Osteoblast (primary cell): ENCODE measurements around the gene APEH. TPM values are rescaled to one million over a fixed set of nuclear protein-coding genes. Genes with fewer than 3 reads are reported as not detected.

Source experiments
- DNase-seq: peaks from one replicate; pipeline ENCODE4 v3.0.0; 2011; ENCODE audit warnings: low spot score, mixed read lengths; ENCODE audit not compliant: insufficient read length; ENCODE audit errors: missing footprints
- H2AFZ ChIP-seq: 2 replicates; pipeline ENCODE4 v1.6.0; 2011; ENCODE audit warnings: mild to moderate bottlenecking, low read length
- H3K27ac ChIP-seq: 2 replicates; pipeline ENCODE4 v1.5.1; 2011; ENCODE audit warnings: mild to moderate bottlenecking, low read depth, low read length, moderate library complexity
- H3K27me3 ChIP-seq: 2 replicates; pipeline ENCODE4 v1.6.0; 2012; ENCODE audit warnings: mild to moderate bottlenecking, control low read depth, inconsistent platforms, low read length, moderate library complexity; ENCODE audit not compliant: insufficient read depth
- H3K36me3 ChIP-seq: 2 replicates; pipeline ENCODE4 v1.5.1; 2011; ENCODE audit warnings: mild to moderate bottlenecking, low read length, control low read depth, moderate library complexity; ENCODE audit not compliant: insufficient read depth
- H3K4me1 ChIP-seq: 2 replicates; pipeline ENCODE4 v1.5.1; 2011; ENCODE audit warnings: mild to moderate bottlenecking, low read length, control low read depth, moderate library complexity; ENCODE audit not compliant: insufficient read depth
- H3K4me2 ChIP-seq: 2 replicates; pipeline ENCODE4 v1.6.0; 2011; ENCODE audit warnings: mild to moderate bottlenecking, low read length; ENCODE audit not compliant: insufficient read depth
- H3K4me3 ChIP-seq: fragments of 200-600 bp; sonication (generic); 3 replicates; pipeline ENCODE4 v1.5.1; 2012; ENCODE audit warnings: mild to moderate bottlenecking, low read length, inconsistent platforms; ENCODE audit not compliant: insufficient read depth
- H3K79me2 ChIP-seq: 2 replicates; pipeline ENCODE4 v1.6.0; 2012; ENCODE audit warnings: mild to moderate bottlenecking, low read length, control low read depth, inconsistent platforms; ENCODE audit not compliant: insufficient read depth
- H3K9me3 ChIP-seq: 2 replicates; pipeline ENCODE4 v1.5.1; 2011; ENCODE audit warnings: low read depth, low read length, control low read depth
- H4K20me1 ChIP-seq: 2 replicates; pipeline ENCODE4 v1.6.0; 2012; ENCODE audit warnings: mild to moderate bottlenecking, low read length, control low read depth; ENCODE audit not compliant: insufficient read depth
- total RNA-seq: library from RNA; depleted of rRNA; stranded (reverse); fragments of >200 nt; gene quantifications from 2 replicates; pipeline ENCODE4 v1.2.3, GENCODE V29; 2012
- TF ChIP-seq, protein P1 (sequence below): IDR thresholded peaks from 2 replicates; pipeline ENCODE4 v1.5.1; 2011; ENCODE audit warnings: mild to moderate bottlenecking, low read depth, low read length, moderate library complexity; ENCODE audit errors: extremely low read depth

Gene APEH
- total RNA-seq, 1 donor, result 98.8 TPM

DNA sequence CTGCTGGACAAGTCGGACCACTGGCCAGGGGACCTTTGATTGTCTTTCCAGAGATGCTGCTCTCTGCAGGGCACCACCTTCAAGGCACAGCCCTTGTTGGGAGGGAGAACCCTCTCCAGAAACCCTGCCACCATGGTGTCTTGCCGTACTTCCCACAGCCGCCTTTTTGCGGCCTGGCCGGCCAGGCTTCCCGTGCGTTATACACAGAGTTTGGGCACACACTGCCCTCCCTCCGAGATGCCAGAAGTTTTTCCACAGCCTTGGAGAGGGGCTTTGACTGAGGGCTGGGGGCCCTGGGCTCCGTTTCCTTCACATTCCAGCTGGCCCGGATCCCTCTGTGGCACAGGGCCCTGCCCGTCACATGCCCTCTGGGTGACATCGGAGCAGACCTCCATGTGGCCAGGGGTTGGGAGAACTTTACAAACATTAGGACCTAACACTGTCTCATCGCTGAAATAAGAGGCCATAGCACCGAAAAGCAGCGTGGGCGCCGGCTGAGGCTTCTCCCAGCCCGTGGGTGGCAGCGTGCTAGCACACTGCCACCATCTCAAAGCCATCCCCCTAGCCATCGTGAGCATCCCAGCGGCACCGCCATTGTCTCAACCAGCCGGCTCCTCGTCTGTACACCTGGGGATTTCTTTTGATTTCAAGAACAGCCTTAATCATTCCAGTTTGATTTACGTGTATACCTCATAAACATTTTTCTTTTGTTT is 6.3 kb upstream of the APEH start:
- H3K9me3 ChIP-seq, result no peaks in the 10 kb centered on the region
- DNase-seq, result peak; percentile 79
- no peaks in the 10 kb centered on the region for H3K79me2 ChIP-seq
- peaks cover 9% of the 10 kb centered on the region for H4K20me1 ChIP-seq
- TF ChIP-seq, protein P1, sequence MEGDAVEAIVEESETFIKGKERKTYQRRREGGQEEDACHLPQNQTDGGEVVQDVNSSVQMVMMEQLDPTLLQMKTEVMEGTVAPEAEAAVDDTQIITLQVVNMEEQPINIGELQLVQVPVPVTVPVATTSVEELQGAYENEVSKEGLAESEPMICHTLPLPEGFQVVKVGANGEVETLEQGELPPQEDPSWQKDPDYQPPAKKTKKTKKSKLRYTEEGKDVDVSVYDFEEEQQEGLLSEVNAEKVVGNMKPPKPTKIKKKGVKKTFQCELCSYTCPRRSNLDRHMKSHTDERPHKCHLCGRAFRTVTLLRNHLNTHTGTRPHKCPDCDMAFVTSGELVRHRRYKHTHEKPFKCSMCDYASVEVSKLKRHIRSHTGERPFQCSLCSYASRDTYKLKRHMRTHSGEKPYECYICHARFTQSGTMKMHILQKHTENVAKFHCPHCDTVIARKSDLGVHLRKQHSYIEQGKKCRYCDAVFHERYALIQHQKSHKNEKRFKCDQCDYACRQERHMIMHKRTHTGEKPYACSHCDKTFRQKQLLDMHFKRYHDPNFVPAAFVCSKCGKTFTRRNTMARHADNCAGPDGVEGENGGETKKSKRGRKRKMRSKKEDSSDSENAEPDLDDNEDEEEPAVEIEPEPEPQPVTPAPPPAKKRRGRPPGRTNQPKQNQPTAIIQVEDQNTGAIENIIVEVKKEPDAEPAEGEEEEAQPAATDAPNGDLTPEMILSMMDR, result no peak
- H3K36me3 ChIP-seq, result no peaks in the 10 kb centered on the region
- H3K27me3 ChIP-seq, result peaks cover 3% of the 10 kb centered on the region
- no peak overlapping the region for H3K4me3 ChIP-seq
- no peak overlapping the region for H2AFZ ChIP-seq
- H3K4me2 ChIP-seq, result peak overlapping the region; percentile 10
- H3K27ac ChIP-seq, result no peak overlapping the region
- H3K4me1 ChIP-seq, result peaks cover 13% of the 10 kb centered on the region

DNA sequence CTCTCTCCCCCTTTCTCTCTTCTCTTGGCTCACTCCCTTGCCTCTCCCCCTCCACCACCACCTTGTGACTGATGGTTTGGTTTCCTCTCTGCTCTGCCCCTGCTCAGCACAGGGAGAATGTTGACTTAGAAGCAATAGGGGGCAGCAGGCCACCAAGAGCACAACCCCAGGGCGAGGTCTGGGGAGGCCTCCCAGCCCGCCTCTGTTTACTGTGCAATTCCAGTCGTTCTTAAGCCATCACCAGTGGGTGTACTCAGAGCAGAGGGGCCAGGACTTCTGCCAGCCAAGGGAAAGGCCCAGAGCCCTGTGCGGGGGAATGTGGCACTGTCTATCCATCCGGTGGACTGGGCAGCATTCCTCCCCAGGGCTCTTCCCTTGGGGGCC is 5.7 kb upstream of the APEH start:
- TF ChIP-seq, protein P1, result no peak
- DNase-seq, result no peak
- peaks cover 9% of the 10 kb centered on the region for H4K20me1 ChIP-seq

DNA sequence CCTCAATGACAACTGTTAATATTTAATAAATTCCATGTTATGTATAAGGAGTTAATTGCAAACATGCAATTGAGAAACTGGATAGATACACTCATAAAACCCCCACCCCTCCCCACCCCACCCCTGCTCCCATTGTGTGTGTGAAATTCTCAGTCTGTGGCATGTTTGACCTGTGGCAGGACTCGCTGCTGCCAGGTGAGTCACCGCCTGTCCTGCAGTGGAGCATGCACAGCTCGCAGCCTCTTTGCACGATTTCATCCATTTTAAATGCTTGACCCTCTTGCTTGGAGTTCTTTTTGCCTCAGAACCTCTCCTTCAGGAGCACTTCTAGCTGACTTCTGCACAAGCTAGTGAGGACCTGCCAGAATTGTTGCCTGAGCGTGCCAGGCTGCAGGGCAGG is 5.3 kb upstream of the APEH start:
- Histone ChIP-seq H3K79me2 (peaks cover 5% of the 10 kb centered on the region), H3K27ac (no peak overlapping the region), H3K4me2 (peak overlapping the region; percentile 10), H3K9me3 (no peaks in the 10 kb centered on the region), H3K4me3 (no peak overlapping the region), H3K36me3 (no peaks in the 10 kb centered on the region), H4K20me1 (peaks cover 9% of the 10 kb centered on the region), H2AFZ (no peak overlapping the region), H3K4me1 (peaks cover 19% of the 10 kb centered on the region), H3K27me3 (peaks cover 3% of the 10 kb centered on the region)
- TF ChIP-seq, protein P1, result no peak
- DNase-seq, result peak; percentile 91

More for the DNA sequence above, 5.7 kb upstream of the APEH start:
- Histone ChIP-seq H2AFZ (no peak overlapping the region), H3K4me2 (peak overlapping the region; percentile 10), H3K4me1 (peaks cover 17% of the 10 kb centered on the region), H3K4me3 (no peak overlapping the region), H3K79me2 (peaks cover 4% of the 10 kb centered on the region), H3K9me3 (no peaks in the 10 kb centered on the region), H3K27ac (no peak overlapping the region), H3K36me3 (no peaks in the 10 kb centered on the region), H3K27me3 (peaks cover 3% of the 10 kb centered on the region)

DNA sequence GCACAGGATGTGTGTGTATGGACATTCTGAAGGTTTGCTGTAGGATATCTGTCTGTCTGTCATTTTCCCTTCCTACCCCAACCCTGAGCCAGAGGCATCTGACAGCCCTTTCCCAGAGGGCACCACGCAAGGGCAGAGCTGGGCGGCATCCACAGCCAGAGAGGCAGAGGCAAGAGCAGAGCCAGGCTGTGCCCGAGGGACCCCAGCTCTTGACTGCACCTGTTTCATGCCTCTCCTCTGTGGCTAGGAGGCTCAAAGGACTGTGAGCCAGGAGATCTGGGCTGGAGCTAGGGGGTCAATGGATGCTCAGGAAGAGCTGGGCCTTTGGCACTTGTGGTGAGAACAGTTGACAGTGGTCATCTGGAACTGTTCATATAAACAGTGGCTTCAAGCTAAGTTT is 4.8 kb upstream of the APEH start:
- peaks cover 9% of the 10 kb centered on the region for H4K20me1 ChIP-seq
- peaks cover 6% of the 10 kb centered on the region for H3K79me2 ChIP-seq
- no peak overlapping the region for H3K4me2 ChIP-seq
- TF ChIP-seq, protein P1, result no peak
- no peak overlapping the region for H2AFZ ChIP-seq
- peaks cover 19% of the 10 kb centered on the region for H3K4me1 ChIP-seq
- H3K27me3 ChIP-seq, result peaks cover 3% of the 10 kb centered on the region
- H3K27ac ChIP-seq, result no peak overlapping the region
- no peaks in the 10 kb centered on the region for H3K36me3 ChIP-seq
- H3K9me3 ChIP-seq, result no peaks in the 10 kb centered on the region
- no peak overlapping the region for H3K4me3 ChIP-seq
- DNase-seq, result peak; percentile 78
